Kidney (tissue), 14 donors: ENCODE data around the gene TRAPPC12. TPM values are rescaled to one million over a fixed set of nuclear protein-coding genes. Genes with fewer than 3 reads are reported as not detected.
A peak's percentile ranks its signal among the peaks of the same experiment; 100 is the strongest.

Source experiments
- DNase-seq, 5 donors: peaks; one replicate each; pipeline ENCODE4 v3.0.0-alpha.2; 2013 to 2020
- FAIRE-seq: peaks from 2 replicates; lab custom pipeline; 2012; peaks lifted over from hg19 to GRCh38; lab: Jason Lieb, UNC
- H3K27ac ChIP-seq, 2 donors: one replicate each; pipeline ENCODE4 v1.7.0; 2013; ENCODE audit warnings: low read depth in 2 of 2, low read length in 2 of 2, inconsistent platforms in 1 of 2
- H3K27me3 ChIP-seq: one replicate; pipeline ENCODE4 v1.7.1; 2013; ENCODE audit warnings: low read length, inconsistent platforms; ENCODE audit not compliant: control insufficient read depth, insufficient read depth
- H3K36me3 ChIP-seq, 3 donors: one replicate each; pipeline versions ENCODE4 v1.7.0 to v1.7.1; 2013; ENCODE audit warnings: low read length in 3 of 3, control low read depth in 1 of 3, inconsistent platforms in 1 of 3; ENCODE audit not compliant: insufficient read depth in 3 of 3, control insufficient read depth in 2 of 3
- H3K4me1 ChIP-seq, 3 donors: one replicate each; pipeline versions ENCODE4 v1.7.0 to v1.7.1; 2013; ENCODE audit warnings: low read length in 3 of 3, inconsistent platforms in 1 of 3, low read depth in 1 of 3; ENCODE audit not compliant: control insufficient read depth in 2 of 3, insufficient read depth in 2 of 3
- H3K4me3 ChIP-seq, 3 donors: one replicate each; pipeline versions ENCODE4 v1.7.0 to v1.8.1; 2013; ENCODE audit warnings: low read length in 3 of 3, control low read depth in 1 of 3, inconsistent platforms in 1 of 3
- H3K9ac ChIP-seq, 3 donors: one replicate each; pipeline versions ENCODE4 v1.7.0 to v1.7.1; 2013; ENCODE audit warnings: low read length in 3 of 3, control low read depth in 1 of 3, inconsistent platforms in 1 of 3
- H3K9me3 ChIP-seq, 3 donors: one replicate each; pipeline versions ENCODE4 v1.7.0 to v1.7.1; 2013; ENCODE audit warnings: low read length in 3 of 3, control low read depth in 1 of 3, inconsistent platforms in 1 of 3; ENCODE audit not compliant: control insufficient read depth in 2 of 3, insufficient read depth in 1 of 3
- CTCF ChIP-seq: IDR thresholded peaks from 3 replicates; pipeline ENCODE4 v1.5.1; 2012; ENCODE audit warnings: mild to moderate bottlenecking, moderate library complexity, borderline replicate concordance; ENCODE audit not compliant: insufficient read depth; ENCODE audit errors: extremely low read depth
- intact Hi-C: fragments of 100-400 bp; cut with DNase I; formaldehyde crosslinking; loops from one replicate; pipeline ENCODE4 v1.11.1; 2022
- polyA plus RNA-seq: library from polyadenylated mRNA; stranded (reverse); fragments of 350-450 nt; fragmentation: Illumina TruSeq; extraction: RNeasy Lipid Tissue Mini Kit (QIAGEN cat#74804); gene quantifications from one replicate; pipeline ENCODE4 v1.2.3, GENCODE V29; 2014; ENCODE audit warnings: low read depth, low replicate concordance; ENCODE audit not compliant: insufficient read depth
- total RNA-seq: library from RNA; stranded (reverse); fragmentation: NEBNext Ultra II Directional; extraction: Animal tissue kit (Norgen Biotek cat#: 25700); gene quantifications from one replicate; pipeline ENCODE4 v1.2.1, GENCODE V29; 2021
- donor health status: control.
- donor health status: control.
- donor health status: control.
- donor health status: control.
- donor health status: control.
- donor health status: DM: yes; HTN: yes; CAD: no.
- donor health status: Normal renal cell carcinoma (clear cell type).

Gene TRAPPC12
- total and polyA plus RNA-seq, 2 donors from 2014 or later = 81.6 to 104 TPM

DNA sequence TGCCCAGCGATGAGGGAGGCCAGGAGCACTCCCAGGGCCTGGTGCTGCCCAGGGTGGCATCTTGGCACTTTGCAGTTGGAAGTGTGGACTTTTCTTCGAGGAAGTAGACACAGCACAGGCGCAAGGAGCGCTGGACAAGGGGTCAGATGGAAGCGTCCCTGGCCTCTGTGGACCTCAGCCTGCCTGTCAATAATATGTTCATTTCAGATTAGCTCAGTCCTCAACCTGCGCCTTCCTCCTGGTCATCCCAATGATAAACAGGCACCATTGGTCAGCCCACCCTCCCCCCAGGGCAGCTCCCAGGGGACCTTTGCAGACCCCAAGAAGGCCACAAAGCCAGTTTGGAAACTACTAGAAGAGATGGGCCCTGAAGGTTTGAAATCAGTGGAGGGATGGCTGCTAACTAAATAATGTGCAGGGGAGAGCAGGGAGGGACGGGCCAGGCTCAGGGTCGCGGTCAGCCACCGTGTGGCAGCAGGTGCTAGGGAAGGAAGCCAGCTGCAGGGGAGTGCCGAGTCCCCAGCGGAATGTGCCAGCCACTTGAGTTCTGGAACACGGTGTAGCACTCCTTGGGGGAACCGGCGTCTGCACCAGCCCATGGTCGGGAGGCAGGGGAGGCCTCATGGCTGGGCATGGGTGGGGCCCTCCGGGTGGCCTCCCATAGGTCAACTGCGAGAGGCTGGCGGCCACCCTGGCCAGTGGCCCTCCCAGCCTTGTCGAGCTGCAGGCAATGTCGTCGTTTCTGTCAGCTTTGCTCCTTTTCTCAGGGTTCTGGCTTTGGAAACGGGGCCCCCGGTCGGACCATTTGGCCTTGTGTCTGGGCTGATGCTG is 79.9 kb downstream of the TRAPPC12 start:
- Histone ChIP-seq H3K4me1 (peaks cover 0 to 9% (median 0%) of the 10 kb centered on the region in 3 donors), H3K9me3 (no peaks in the 10 kb centered on the region), H3K27ac (peak overlapping the region in 1 of 2 donors; percentile 5), H3K4me3 (no peak overlapping the region), H3K9ac (no peak overlapping the region), H3K27me3 (no peaks in the 10 kb centered on the region), H3K36me3 (peaks cover 2 to 21% (median 11%) of the 10 kb centered on the region in 3 donors)
- intact Hi-C loops = no loop called here
- FAIRE-seq (no peak), DNase-seq (no peak)
- no peak for TF ChIP-seq CTCF

DNA sequence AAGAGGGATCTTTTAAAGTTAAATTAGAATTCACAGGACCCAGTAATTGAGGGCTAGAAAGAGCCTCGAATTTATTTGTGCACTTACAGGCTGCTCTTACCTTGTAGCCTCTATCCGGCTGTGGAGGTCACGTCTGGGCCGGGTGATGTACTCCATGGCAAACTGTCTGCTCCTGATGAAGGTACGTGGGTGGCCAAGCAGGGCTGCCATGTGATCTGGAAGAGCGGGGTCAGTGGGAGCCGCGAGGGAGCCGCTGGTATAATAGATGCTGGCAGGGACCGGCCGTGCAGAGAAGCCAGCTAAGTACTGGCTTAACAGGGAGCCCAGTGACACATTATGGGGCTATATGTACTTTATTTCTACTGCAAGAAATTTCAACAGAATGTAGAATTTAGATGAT is 80.7 kb downstream of the TRAPPC12 start:
- Histone ChIP-seq H3K27me3 (no peaks in the 10 kb centered on the region), H3K9me3 (no peaks in the 10 kb centered on the region), H3K9ac (no peak overlapping the region), H3K27ac (no peak overlapping the region), H3K4me3 (no peak overlapping the region), H3K36me3 (peaks cover 2 to 28% (median 14%) of the 10 kb centered on the region in 3 donors), H3K4me1 (peaks cover 0 to 9% (median 0%) of the 10 kb centered on the region in 3 donors)
- TF ChIP-seq CTCF = no peak
- intact Hi-C loops = no loop called here
- FAIRE-seq (no peak), DNase-seq (no peak)

DNA sequence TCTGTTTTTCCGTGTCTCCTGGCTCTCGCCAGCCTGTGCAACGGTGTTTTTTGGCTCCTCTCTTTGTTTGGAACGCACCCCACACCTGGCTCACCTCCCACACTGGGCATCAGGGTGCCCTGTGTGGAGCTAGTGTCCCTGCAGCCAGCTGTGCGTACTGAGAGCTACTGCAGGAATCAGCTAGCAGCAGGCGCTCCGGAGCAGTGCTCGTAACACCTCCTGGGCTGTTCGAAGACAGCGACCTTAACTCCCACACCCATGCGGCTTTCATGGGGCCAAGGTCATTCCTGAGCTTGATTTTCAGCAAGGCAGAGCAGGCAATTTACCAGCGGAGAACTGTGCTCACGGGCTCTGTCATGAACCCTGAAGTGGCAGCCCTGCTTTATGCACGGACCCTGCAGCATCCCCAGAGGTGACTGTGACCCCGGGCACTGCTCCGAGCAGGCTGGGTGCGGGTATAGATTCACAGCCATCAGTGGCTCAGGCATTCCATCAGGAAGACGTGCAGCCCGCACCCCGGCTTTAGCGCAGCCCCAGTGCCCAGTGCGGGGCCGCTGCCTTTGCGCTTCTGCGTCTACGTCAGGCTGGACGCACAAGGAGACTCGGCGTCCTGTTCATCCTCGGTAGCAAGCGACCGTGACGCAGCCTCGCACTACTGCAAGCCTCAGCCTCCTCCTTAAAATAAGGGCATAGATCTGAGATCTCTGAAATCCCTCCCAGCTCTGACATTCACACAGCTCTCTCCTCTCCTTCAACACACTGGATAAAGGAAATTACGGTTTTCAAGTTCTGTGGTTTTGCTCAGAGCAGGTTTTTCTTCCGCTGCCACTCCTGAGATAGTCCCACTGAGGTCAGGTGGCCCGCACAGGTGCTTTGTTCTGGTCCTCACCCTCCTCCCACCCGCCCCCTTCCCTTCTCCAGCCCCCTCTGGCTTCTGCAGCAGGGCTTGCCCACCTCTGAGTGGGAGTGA is 81.6 kb downstream of the TRAPPC12 start:
- peak overlapping the region in 1 of 3 donors; percentile 40 for H3K9ac ChIP-seq
- intact Hi-C loops = no loop called here
- no peak for TF ChIP-seq CTCF
- H3K9me3 ChIP-seq = no peaks in the 10 kb centered on the region
- H3K4me1 ChIP-seq = peaks cover 0 to 9% (median 0%) of the 10 kb centered on the region in 3 donors
- peak overlapping the region; percentile 74 to 81 for H3K27ac ChIP-seq
- no peak for FAIRE-seq
- no peak overlapping the region for H3K4me3 ChIP-seq
- H3K36me3 ChIP-seq = peaks cover 0 to 38% (median 14%) of the 10 kb centered on the region in 3 donors
- DNase-seq = peak in 3 of 5 donors; percentile 52 to 55 (median 54)
- H3K27me3 ChIP-seq = no peaks in the 10 kb centered on the region
